T-helper 2 cell treated with Interferon-gamma antibody and Interleukin-4, amounts not matched to agents 5 μg/mL and 100 μg/mL, for 36 hours (primary cell): ENCODE results near the gene CRELD2.
A peak's percentile ranks its signal among the peaks of the same experiment; 100 is the strongest.

Experiments used
- DNase-seq: peaks from one replicate; pipeline ENCODE4 v3.0.0; 2021; ENCODE audit warnings: low spot score
- H3K27ac Mint-ChIP-seq: one replicate; pipeline ENCODE4 v1.8.0; 2021; ENCODE audit warnings: mild to moderate bottlenecking, mixed read lengths
- H3K27me3 Mint-ChIP-seq: one replicate; pipeline ENCODE4 v1.8.0; 2021; ENCODE audit warnings: low read depth, mixed read lengths
- H3K36me3 Mint-ChIP-seq: one replicate; pipeline ENCODE4 v1.8.0; 2021; ENCODE audit warnings: low read depth, mixed read lengths
- H3K4me1 Mint-ChIP-seq: one replicate; pipeline ENCODE4 v1.8.0; 2021; ENCODE audit warnings: low read depth, mixed read lengths
- H3K4me3 Mint-ChIP-seq: one replicate; pipeline ENCODE4 v1.8.0; 2022; ENCODE audit warnings: mild to moderate bottlenecking, moderate library complexity, mixed read lengths
- H3K9me3 Mint-ChIP-seq: one replicate; pipeline ENCODE4 v1.8.0; 2021; ENCODE audit warnings: mixed read lengths

CRELD2 gene

DNA sequence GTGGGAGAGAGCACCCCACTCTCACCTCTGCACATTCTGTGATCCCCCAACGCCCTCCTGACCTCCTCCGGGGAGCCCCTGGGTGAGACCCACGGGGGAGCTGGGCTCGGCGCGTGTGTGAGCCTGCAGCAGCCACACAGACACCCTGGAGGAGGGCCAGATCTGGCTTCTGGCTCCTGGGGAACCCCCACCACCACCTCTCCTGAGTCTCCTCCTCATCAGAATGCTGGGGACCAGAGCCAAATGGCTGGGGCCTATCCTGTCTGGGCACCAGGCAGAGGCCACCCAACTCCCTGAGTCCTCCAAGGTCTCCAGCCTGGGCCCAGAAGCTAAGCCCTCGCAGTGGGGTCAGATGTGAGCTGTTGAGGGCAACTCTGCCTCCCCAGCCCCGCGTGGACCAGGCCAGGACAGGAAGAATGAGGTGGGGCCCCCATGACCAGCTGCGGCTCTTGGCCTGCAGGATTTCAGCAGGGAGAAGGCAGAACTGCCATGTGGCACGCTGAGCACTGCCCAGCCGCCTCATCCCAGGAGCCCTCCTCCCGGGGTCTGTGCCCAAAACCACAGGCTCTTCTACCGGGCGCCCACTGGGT is 36.7 kb downstream of the CRELD2 start:
- Mint-ChIP-seq H3K36me3 (no peaks in the 10 kb centered on the region), H3K4me3 (no peak overlapping the region), H3K4me1 (peaks cover 6% of the 10 kb centered on the region), H3K27me3 (no peaks in the 10 kb centered on the region), H3K27ac (no peak overlapping the region), H3K9me3 (no peaks in the 10 kb centered on the region)
- DNase-seq = no peak

GRCh38 chr22:49955581-49956417 is 37.4 kb downstream of the CRELD2 start:
- Mint-ChIP-seq H3K27me3 (no peaks in the 10 kb centered on the region), H3K27ac (no peak overlapping the region), H3K4me3 (no peak overlapping the region), H3K9me3 (no peaks in the 10 kb centered on the region), H3K4me1 (peaks cover 6% of the 10 kb centered on the region), H3K36me3 (no peaks in the 10 kb centered on the region)
- no peak for DNase-seq

GRCh38 chr22:49956418-49956770 is 38.0 kb downstream of the CRELD2 start:
- DNase-seq = no peak
- H3K36me3 Mint-ChIP-seq = peaks cover under 1% of the 10 kb centered on the region
- H3K27me3 Mint-ChIP-seq = no peaks in the 10 kb centered on the region
- H3K27ac Mint-ChIP-seq = no peak overlapping the region
- no peaks in the 10 kb centered on the region for H3K9me3 Mint-ChIP-seq
- H3K4me1 Mint-ChIP-seq = peaks cover 6% of the 10 kb centered on the region
- no peak overlapping the region for H3K4me3 Mint-ChIP-seq

- no peaks in the 10 kb centered on the region for H3K27me3 Mint-ChIP-seq
- DNase-seq = no peak
- peaks cover 6% of the 10 kb centered on the region for H3K4me1 Mint-ChIP-seq
- H3K9me3 Mint-ChIP-seq = no peaks in the 10 kb centered on the region
- H3K27ac Mint-ChIP-seq = no peak overlapping the region
- H3K4me3 Mint-ChIP-seq = no peak overlapping the region
- H3K36me3 Mint-ChIP-seq = peaks cover 6% of the 10 kb centered on the region
Measured at GRCh38 chr22:49956914-49957825, 38.7 kb downstream of the CRELD2 start.

GRCh38 chr22:49957826-49958365 is 39.5 kb downstream of the CRELD2 start:
- Mint-ChIP-seq H3K36me3 (peaks cover 9% of the 10 kb centered on the region), H3K4me3 (no peak overlapping the region), H3K27me3 (no peaks in the 10 kb centered on the region), H3K27ac (peak overlapping the region; percentile 21), H3K4me1 (peaks cover 6% of the 10 kb centered on the region), H3K9me3 (no peaks in the 10 kb centered on the region)
- DNase-seq = no peak

- Mint-ChIP-seq H3K27ac (peak overlapping the region; percentile 65), H3K4me3 (peak overlapping the region; percentile 85), H3K4me1 (peaks cover 6% of the 10 kb centered on the region), H3K27me3 (no peaks in the 10 kb centered on the region), H3K9me3 (no peaks in the 10 kb centered on the region), H3K36me3 (peaks cover 14% of the 10 kb centered on the region)
- no peak for DNase-seq
Measured at GRCh38 chr22:49958366-49958921, 40.0 kb downstream of the CRELD2 start.

- peak overlapping the region; percentile 91 for H3K27ac Mint-ChIP-seq
- H3K36me3 Mint-ChIP-seq = peaks cover 21% of the 10 kb centered on the region
- H3K9me3 Mint-ChIP-seq = no peaks in the 10 kb centered on the region
- no peaks in the 10 kb centered on the region for H3K27me3 Mint-ChIP-seq
- no peak for DNase-seq
- H3K4me1 Mint-ChIP-seq = peaks cover 12% of the 10 kb centered on the region
- H3K4me3 Mint-ChIP-seq = peak overlapping the region; percentile 85
Measured at GRCh38 chr22:49958931-49959781, 40.7 kb downstream of the CRELD2 start.

- Mint-ChIP-seq H3K27ac (peak overlapping the region; percentile 91), H3K4me3 (peak overlapping the region; percentile 85), H3K9me3 (no peaks in the 10 kb centered on the region), H3K27me3 (no peaks in the 10 kb centered on the region), H3K36me3 (peaks cover 25% of the 10 kb centered on the region), H3K4me1 (peaks cover 12% of the 10 kb centered on the region)
- DNase-seq = peak; percentile 54
Measured at GRCh38 chr22:49959782-49960158, 41.3 kb downstream of the CRELD2 start.

GRCh38 chr22:49960159-49961004 is 41.9 kb downstream of the CRELD2 start, which contains the start of gene PIM3:
Gene PIM3 (plus strand): TSS chr22:49960772. CDS start chr22:49960948, 176 bp downstream.
- peak within 1 kb of the TSS; percentile 91 for H3K27ac Mint-ChIP-seq
- no peaks in the 10 kb centered on the region for H3K9me3 Mint-ChIP-seq
- H3K27me3 Mint-ChIP-seq = no peaks in the 10 kb centered on the region
- DNase-seq = peak; percentile 96
- H3K4me1 Mint-ChIP-seq = peaks cover 12% of the 10 kb centered on the region
- peak within 1 kb of the TSS; percentile 85 for H3K4me3 Mint-ChIP-seq
- H3K36me3 Mint-ChIP-seq = peaks cover 25% of the 10 kb centered on the region

GRCh38 chr22:49961005-49961600 is 42.7 kb downstream of the CRELD2 start:
- peak overlapping the region; percentile 85 for H3K27ac Mint-ChIP-seq
- peaks cover 12% of the 10 kb centered on the region for H3K4me1 Mint-ChIP-seq
- peak; percentile 41 for DNase-seq
- peak overlapping the region; percentile 85 for H3K4me3 Mint-ChIP-seq
- H3K36me3 Mint-ChIP-seq = peaks cover 25% of the 10 kb centered on the region
- H3K27me3 Mint-ChIP-seq = no peaks in the 10 kb centered on the region
- H3K9me3 Mint-ChIP-seq = no peaks in the 10 kb centered on the region

DNA sequence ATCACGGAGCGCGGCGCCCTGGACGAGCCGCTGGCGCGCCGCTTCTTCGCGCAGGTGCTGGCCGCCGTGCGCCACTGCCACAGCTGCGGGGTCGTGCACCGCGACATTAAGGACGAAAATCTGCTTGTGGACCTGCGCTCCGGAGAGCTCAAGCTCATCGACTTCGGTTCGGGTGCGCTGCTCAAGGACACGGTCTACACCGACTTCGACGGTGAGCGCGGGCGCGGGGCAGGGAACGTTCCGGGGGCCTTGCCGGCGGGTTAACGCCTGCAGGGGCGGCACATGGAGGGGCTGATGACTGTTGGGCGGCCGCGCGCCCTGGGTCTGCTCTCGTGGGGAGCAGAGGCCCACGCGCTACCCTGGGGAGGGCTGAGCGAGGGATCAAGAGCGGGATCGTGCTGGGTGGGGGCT is 43.2 kb downstream of the CRELD2 start:
- Mint-ChIP-seq H3K4me3 (peak overlapping the region; percentile 85), H3K9me3 (no peaks in the 10 kb centered on the region), H3K4me1 (peaks cover 12% of the 10 kb centered on the region), H3K27ac (peak overlapping the region; percentile 85), H3K27me3 (no peaks in the 10 kb centered on the region), H3K36me3 (peaks cover 25% of the 10 kb centered on the region)
- no peak for DNase-seq
